Measurements from ENCODE around the gene GREM1. TPM values are rescaled to one million over a fixed set of nuclear protein-coding genes. Genes with fewer than 3 reads are reported as not detected.

Gene GREM1
- total RNA-seq, 1 donor from 2014 or later: 58.2 TPM

DNA sequence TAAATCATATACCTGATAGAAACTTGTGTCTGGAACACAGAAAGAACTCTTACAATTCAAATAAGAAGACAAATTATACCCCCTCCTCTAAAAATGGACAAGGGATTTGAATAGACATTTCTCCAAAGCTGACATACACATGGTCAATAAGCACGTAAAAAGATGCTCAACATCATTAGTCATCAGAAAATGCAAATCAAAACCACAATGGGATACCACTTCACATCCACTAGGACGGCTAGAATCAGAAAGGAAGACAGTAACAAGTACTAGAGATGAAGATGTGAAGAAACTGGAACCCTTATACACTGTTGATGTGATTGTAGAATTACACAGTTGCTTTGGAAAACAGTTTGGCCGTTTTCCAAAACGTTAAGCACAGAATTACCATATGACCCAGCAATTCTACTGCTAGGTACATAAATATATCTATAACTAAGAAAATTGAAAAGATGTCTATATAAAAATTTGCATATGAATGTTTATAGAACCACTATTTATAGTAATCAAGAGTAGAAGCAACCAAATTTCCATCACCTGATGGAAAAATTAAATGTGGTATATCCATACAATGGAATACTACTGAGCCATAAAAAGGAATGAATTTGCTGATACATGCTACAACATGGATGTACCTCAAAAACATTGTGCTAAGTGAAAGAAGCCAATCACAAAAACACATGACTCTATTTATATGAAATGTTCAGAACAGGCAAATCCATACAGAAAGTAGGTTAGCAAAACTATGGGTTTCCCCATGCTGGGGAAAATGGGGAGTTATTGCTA is 60.8 kb downstream of the GREM1 start:
- DNase-seq (ENCODE audit: extremely low read depth, low read depth, low spot score): no peak

DNA sequence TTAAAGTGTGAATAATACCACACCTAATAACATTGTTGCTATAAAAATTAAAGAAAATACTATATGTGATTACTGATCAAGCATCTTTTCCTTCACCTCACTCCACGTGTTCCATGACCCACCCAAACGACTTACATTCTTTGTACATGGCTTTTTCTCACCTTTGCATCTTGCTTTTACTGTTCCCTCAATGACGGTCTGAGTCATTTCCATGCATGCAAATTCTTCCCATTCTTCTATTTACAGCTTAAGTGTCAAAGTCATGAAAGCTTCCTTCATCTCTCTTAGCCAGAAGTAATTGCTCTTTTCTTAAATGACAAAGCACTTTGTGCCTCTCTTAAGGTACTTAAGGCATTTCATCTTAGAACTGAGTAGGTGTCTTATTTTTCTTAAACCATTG is 64.0 kb downstream of the GREM1 start:
- no peak for DNase-seq (ENCODE audit: extremely low read depth, low read depth, low spot score)

DNA sequence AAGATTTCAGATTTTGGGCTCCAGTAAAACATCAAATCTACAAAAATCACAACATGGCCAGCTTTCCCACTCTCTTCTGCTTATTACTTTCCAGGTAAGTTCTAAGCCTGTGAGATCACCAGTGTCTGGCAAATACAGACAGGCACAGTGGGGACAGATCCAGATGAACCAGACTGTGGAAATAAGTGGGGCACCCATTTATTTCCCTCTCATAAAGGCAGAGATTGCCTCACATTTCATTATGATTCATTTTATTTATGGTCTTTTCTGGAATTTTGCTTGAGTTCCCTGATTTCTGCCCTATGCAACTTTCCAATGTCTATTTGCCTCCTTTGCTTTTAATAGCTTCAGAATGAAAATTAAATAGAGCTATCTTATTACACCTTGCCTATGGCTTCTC is 66.8 kb downstream of the GREM1 start:
- no peak for DNase-seq (ENCODE audit: extremely low read depth, low read depth, low spot score)

DNA sequence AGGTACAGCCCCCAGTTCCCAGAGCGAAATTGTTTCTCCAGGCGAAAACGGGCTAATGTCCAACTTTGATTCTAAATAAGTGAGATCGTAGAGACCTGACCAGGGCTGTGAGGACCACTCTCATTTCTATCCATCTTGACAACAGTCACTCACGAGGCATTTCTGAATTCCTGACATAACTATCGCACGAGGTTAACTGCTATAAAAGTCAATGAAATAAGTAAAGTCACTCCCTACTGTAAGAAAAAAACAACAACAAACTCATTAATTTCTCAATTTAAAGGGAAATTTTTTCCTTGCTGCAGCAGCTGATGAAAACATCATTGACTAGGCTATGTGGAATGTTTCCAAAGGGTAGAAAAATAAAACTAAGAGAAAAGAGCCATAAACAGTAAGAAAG is 69.1 kb downstream of the GREM1 start:
- no peak for DNase-seq (ENCODE audit: extremely low read depth, low read depth, low spot score)

DNA sequence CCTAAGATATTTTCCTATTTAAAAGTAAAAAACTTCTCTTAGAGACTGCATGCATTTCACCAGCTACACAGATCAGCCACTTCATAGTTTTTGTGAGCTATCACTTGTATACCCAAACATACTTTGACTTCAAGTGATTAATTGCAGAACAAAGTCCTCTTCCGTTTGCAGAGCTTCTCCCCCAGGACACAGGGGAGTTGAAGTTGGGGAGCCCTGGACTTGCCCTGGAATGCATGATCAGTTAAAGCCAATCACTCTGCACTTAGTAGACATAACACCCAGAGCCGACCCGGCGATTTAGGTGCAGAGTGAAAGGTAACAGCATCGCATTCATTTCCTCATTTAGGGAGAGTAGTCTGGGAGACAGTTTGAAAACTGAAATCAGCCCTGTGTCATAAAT is 70.1 kb downstream of the GREM1 start:
- no peak for DNase-seq (ENCODE audit: extremely low read depth, low read depth, low spot score)

DNA sequence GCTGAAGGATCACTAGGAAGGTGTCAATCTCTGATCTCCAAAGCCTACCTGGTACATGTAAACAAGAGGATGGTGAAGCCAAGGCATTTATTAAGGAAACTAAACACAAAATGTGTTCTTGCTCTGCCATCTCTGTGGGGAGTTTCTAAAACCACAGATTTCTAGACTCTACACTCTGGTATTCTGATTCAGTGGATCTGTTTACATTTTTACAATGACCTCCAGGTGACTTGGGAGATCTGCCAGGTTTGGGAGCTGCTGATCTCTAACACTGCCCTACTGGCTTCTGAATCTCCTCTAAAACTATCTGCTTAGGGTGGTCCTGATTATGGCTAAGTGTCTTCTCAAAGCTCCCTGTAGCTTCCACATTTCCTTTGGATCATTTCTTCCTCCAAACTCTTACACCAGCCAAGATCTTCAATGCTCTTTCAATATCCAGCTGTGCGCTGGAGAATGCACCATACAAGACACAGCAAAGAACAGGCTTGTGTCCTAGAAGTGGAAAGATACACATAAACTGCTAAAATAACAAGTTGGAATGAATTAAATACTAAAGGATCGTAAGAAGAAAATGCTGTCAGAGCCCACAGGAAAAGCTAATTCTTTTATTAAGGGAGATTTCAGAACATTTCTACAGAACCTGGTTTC is 72.7 kb downstream of the GREM1 start:
- no peak for DNase-seq (ENCODE audit: extremely low read depth, low read depth, low spot score)

DNA sequence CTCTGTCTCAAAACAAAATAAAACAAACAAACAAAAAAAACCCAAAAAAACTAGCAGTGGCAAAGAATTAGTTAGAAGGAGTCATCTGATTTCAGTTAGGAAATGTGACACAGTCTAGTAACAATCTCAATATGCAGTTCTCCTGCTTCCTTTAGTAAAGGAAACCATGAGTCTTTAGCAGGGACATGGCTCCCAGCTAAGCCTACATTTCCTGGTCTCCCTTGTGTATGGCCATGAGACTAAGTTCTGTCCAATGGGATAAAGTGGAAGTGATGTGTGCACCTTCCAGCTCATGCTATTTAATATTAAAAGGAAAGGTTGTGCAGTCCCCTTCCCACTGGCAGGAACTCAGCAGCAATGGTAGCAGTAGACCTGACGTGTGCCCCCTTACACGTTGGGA is 74.6 kb downstream of the GREM1 start:
- no peak for DNase-seq (ENCODE audit: extremely low read depth, low read depth, low spot score)

Other genes with a start within 250 kb of the GREM1 start
- gene GOLGA8N, start 124.5 kb upstream of the GREM1 start, total RNA-seq: 2.0 and 2.4 TPM in 2 replicates
- 7.7 and 8.2 TPM in 2 replicates for gene ARHGAP11A, start 102.5 kb upstream of the GREM1 start, total RNA-seq
- gene SCG5, start 76.3 kb upstream of the GREM1 start, total RNA-seq: 3.7 and 4.4 TPM in 2 replicates

Data from glomerular endothelial cell (primary cell).